Osteoblast (primary cell): ENCODE results near the gene HLA-DQA2. TPM values are rescaled to one million over a fixed set of nuclear protein-coding genes. Genes with fewer than 3 reads are reported as not detected.
"Not testable (repeated sequence)": the region's sequence is repeated elsewhere in the genome, so short reads cannot be mapped to it uniquely, and the experiment has no call there.

Source experiments
- DNase-seq: peaks from one replicate; pipeline ENCODE4 v3.0.0; 2011; ENCODE audit warnings: low spot score, mixed read lengths; ENCODE audit not compliant: insufficient read length; ENCODE audit errors: missing footprints
- H2AFZ ChIP-seq: 2 replicates; pipeline ENCODE4 v1.6.0; 2011; ENCODE audit warnings: mild to moderate bottlenecking, low read length
- H3K27ac ChIP-seq: 2 replicates; pipeline ENCODE4 v1.5.1; 2011; ENCODE audit warnings: mild to moderate bottlenecking, low read depth, low read length, moderate library complexity
- H3K27me3 ChIP-seq: 2 replicates; pipeline ENCODE4 v1.6.0; 2012; ENCODE audit warnings: mild to moderate bottlenecking, control low read depth, inconsistent platforms, low read length, moderate library complexity; ENCODE audit not compliant: insufficient read depth
- H3K36me3 ChIP-seq: 2 replicates; pipeline ENCODE4 v1.5.1; 2011; ENCODE audit warnings: mild to moderate bottlenecking, low read length, control low read depth, moderate library complexity; ENCODE audit not compliant: insufficient read depth
- H3K4me1 ChIP-seq: 2 replicates; pipeline ENCODE4 v1.5.1; 2011; ENCODE audit warnings: mild to moderate bottlenecking, low read length, control low read depth, moderate library complexity; ENCODE audit not compliant: insufficient read depth
- H3K4me2 ChIP-seq: 2 replicates; pipeline ENCODE4 v1.6.0; 2011; ENCODE audit warnings: mild to moderate bottlenecking, low read length; ENCODE audit not compliant: insufficient read depth
- H3K4me3 ChIP-seq: fragments of 200-600 bp; sonication (generic); 3 replicates; pipeline ENCODE4 v1.5.1; 2012; ENCODE audit warnings: mild to moderate bottlenecking, low read length, inconsistent platforms; ENCODE audit not compliant: insufficient read depth
- H3K79me2 ChIP-seq: 2 replicates; pipeline ENCODE4 v1.6.0; 2012; ENCODE audit warnings: mild to moderate bottlenecking, low read length, control low read depth, inconsistent platforms; ENCODE audit not compliant: insufficient read depth
- H3K9me3 ChIP-seq: 2 replicates; pipeline ENCODE4 v1.5.1; 2011; ENCODE audit warnings: low read depth, low read length, control low read depth
- H4K20me1 ChIP-seq: 2 replicates; pipeline ENCODE4 v1.6.0; 2012; ENCODE audit warnings: mild to moderate bottlenecking, low read length, control low read depth; ENCODE audit not compliant: insufficient read depth
- total RNA-seq: library from RNA; depleted of rRNA; stranded (reverse); fragments of >200 nt; gene quantifications from 2 replicates; pipeline ENCODE4 v1.2.3, GENCODE V29; 2012
- TF ChIP-seq, protein P1 (sequence below): IDR thresholded peaks from 2 replicates; pipeline ENCODE4 v1.5.1; 2011; ENCODE audit warnings: mild to moderate bottlenecking, low read depth, low read length, moderate library complexity; ENCODE audit errors: extremely low read depth

Gene HLA-DQA2
- total RNA-seq, 1 donor, result not detected

DNA sequence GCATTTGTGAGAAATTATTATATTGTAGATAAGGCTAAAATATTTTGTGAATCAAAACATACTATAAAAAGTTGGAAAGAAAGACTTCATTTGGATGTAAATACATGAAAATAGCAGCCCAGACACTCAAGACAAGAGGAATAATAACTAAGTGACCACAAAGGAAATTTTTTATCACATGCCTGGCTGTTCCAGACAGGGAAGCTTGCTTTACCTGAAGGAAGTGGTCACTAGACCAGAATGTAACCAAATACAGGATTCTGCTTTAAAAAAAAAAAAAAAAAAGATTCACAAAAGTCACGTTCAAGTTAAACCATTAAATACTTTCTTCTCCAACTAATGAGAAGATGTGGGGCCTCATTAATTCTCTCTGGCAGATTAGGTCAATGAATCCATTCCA is 31.5 kb downstream of the HLA-DQA2 start:
- no peaks in the 10 kb centered on the region for H4K20me1 ChIP-seq
- no peak for DNase-seq

DNA sequence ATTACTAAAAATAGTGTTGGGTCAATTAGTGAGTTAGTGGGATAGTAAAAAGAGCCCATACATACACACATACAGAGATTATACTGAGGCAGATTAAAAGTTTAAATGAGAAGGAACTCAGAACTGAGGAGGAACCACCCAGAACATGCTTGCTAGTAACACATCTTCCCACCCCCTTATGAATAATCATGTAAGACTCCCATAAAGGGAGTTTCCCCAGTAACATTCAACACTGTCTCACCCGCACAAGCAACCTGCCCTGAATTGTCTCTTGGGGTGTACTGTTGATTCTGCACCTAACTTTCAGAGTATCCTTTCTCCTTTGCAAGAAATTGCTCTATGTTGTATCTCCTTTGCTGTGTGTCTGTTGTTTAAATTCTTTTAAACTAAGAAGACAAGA is 33.2 kb downstream of the HLA-DQA2 start:
- Histone ChIP-seq H4K20me1 (no peaks in the 10 kb centered on the region), H3K79me2 (no peaks in the 10 kb centered on the region), H3K27me3 (peaks cover 3% of the 10 kb centered on the region), H2AFZ (no peak overlapping the region), H3K9me3 (no peaks in the 10 kb centered on the region), H3K4me3 (no peak overlapping the region), H3K36me3 (no peaks in the 10 kb centered on the region), H3K4me1 (no peaks in the 10 kb centered on the region), H3K27ac (no peak overlapping the region), H3K4me2 (no peak overlapping the region)
- no peak for DNase-seq
- TF ChIP-seq, protein P1, sequence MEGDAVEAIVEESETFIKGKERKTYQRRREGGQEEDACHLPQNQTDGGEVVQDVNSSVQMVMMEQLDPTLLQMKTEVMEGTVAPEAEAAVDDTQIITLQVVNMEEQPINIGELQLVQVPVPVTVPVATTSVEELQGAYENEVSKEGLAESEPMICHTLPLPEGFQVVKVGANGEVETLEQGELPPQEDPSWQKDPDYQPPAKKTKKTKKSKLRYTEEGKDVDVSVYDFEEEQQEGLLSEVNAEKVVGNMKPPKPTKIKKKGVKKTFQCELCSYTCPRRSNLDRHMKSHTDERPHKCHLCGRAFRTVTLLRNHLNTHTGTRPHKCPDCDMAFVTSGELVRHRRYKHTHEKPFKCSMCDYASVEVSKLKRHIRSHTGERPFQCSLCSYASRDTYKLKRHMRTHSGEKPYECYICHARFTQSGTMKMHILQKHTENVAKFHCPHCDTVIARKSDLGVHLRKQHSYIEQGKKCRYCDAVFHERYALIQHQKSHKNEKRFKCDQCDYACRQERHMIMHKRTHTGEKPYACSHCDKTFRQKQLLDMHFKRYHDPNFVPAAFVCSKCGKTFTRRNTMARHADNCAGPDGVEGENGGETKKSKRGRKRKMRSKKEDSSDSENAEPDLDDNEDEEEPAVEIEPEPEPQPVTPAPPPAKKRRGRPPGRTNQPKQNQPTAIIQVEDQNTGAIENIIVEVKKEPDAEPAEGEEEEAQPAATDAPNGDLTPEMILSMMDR, result no peak

More for the DNA sequence above, 31.5 kb downstream of the HLA-DQA2 start:
- TF ChIP-seq, protein P1, result no peak
- H3K27ac ChIP-seq, result no peak overlapping the region
- H3K79me2 ChIP-seq, result no peaks in the 10 kb centered on the region
- no peaks in the 10 kb centered on the region for H3K4me1 ChIP-seq
- H3K4me2 ChIP-seq, result no peak overlapping the region
- H2AFZ ChIP-seq, result no peak overlapping the region
- no peak overlapping the region for H3K4me3 ChIP-seq
- H3K9me3 ChIP-seq, result no peaks in the 10 kb centered on the region
- H3K36me3 ChIP-seq, result no peaks in the 10 kb centered on the region
- no peaks in the 10 kb centered on the region for H3K27me3 ChIP-seq

DNA sequence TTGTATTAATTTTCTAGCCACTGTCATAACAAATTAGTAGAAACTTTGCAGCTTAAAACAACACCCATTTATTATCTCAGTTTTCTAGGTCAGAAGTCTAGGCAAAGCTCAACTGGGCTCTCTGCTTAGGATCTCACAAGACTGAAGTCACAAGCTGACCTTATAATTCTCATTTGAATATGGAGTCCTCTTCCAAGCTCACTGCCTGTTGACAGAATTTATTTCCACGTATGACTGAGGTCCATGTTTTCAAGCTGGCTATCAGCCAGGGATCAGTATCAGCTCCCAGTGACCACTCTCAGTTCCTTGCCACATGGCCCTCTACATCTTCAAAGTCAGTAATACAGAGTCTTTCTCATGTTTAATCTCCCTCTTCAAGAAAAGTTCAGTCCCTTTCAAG is 33.9 kb downstream of the HLA-DQA2 start:
- TF ChIP-seq, protein P1, result no peak
- no peak for DNase-seq
- Histone ChIP-seq H3K27ac (no peak overlapping the region), H3K4me3 (no peak overlapping the region), H3K27me3 (peaks cover 3% of the 10 kb centered on the region), H3K9me3 (no peaks in the 10 kb centered on the region), H3K36me3 (no peaks in the 10 kb centered on the region), H2AFZ (no peak overlapping the region), H3K4me2 (no peak overlapping the region), H3K4me1 (no peaks in the 10 kb centered on the region), H4K20me1 (no peaks in the 10 kb centered on the region), H3K79me2 (no peaks in the 10 kb centered on the region)

DNA sequence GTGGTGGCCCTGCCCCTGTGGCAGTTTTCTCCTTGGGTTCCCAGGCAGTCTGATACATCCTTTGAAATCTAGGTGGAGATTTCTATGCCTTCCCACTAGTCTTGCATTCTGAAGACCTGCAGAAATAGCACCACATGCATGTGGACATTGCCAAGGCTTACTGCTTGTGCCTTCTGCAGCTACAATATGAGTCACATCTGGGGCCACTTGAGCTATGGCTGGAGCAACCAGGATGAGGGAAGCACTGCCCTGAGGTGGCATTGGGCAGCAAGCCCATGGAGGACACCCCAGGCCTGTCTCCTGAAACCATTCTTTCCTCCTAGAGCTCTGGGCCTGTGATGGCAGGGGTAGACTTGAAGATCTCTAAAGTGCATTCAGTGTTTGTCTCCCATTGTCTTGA is 37.8 kb downstream of the HLA-DQA2 start:
- Histone ChIP-seq H2AFZ (no peak overlapping the region), H3K27ac (no peak overlapping the region), H4K20me1 (no peaks in the 10 kb centered on the region), H3K4me3 (no peak overlapping the region), H3K4me2 (no peak overlapping the region), H3K36me3 (no peaks in the 10 kb centered on the region), H3K4me1 (no peaks in the 10 kb centered on the region), H3K9me3 (no peaks in the 10 kb centered on the region), H3K79me2 (no peaks in the 10 kb centered on the region), H3K27me3 (peaks cover 10% of the 10 kb centered on the region)
- TF ChIP-seq, protein P1, result no peak
- no peak for DNase-seq

DNA sequence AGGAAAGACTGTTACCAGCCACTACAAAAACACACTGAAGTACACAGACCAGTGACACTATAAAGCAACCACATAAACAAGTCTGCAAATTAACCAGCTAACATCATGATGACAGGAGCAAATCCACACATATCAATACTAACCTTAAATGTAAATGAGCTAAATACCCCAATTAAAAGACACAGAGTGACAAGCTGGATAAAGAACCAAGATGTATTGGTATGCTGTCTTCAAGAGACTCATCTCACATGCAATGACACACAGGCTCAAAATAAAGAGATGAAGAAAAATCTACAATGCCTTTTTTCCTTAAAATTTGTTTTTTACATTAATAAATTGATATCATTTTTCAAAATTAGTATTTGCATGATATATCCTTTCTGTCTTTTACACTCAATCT is 41.7 kb downstream of the HLA-DQA2 start:
- H3K4me2 ChIP-seq, H3K4me3 ChIP-seq, H4K20me1 ChIP-seq, H3K36me3 ChIP-seq, H3K4me1 ChIP-seq, DNase-seq, H3K79me2 ChIP-seq, H2AFZ ChIP-seq, H3K9me3 ChIP-seq, H3K27ac ChIP-seq: not testable (repeated sequence)
- peaks cover 17% of the 10 kb centered on the region for H3K27me3 ChIP-seq
